CD4-positive, alpha-beta memory T cell (primary cell): ENCODE data around the gene MMP24OS. TPM values are rescaled to one million over a fixed set of nuclear protein-coding genes. Genes with fewer than 3 reads are reported as not detected.
A peak's percentile ranks its signal among the peaks of the same experiment; 100 is the strongest.
"Not testable (repeated sequence)": the region's sequence is repeated elsewhere in the genome, so short reads cannot be mapped to it uniquely, and the experiment has no call there.

Source experiments
- CTCF ChIA-PET: fragments of 350-600 bp; sonication (Branson Sonifier 250); formaldehyde crosslinking; loops from one replicate; lab custom pipeline; 2021; ENCODE audit warnings: inconsistent platforms; ENCODE audit not compliant: partially characterized antibody; lab: Charles Lee
- POLR2A ChIA-PET: fragments of 350-600 bp; sonication (Branson Sonifier 250); formaldehyde crosslinking; loops from one replicate; lab custom pipeline; 2021; ENCODE audit not compliant: partially characterized antibody; lab: Charles Lee
- DNase-seq, 5 donors: peaks; one replicate each; pipeline versions ENCODE4 v3.0.0 to v3.0.0-alpha.2; 2020 to 2022; ENCODE audit warnings: mixed read lengths in 1 of 5
- H3K27ac ChIP-seq: one replicate; pipeline ENCODE4 v1.7.0; 2013; ENCODE audit warnings: low read depth, low read length
- H3K27me3 ChIP-seq: 2 replicates; pipeline ENCODE4 v1.7.0; 2013; ENCODE audit warnings: mild to moderate bottlenecking, low read length, moderate library complexity; ENCODE audit not compliant: insufficient read depth
- H3K36me3 ChIP-seq: 2 replicates; pipeline ENCODE4 v1.7.0; 2013; ENCODE audit warnings: mild to moderate bottlenecking, low read length, moderate library complexity; ENCODE audit not compliant: insufficient read depth
- H3K4me1 ChIP-seq: 2 replicates; pipeline ENCODE4 v1.7.0; 2013; ENCODE audit warnings: mild to moderate bottlenecking, low read length, moderate library complexity; ENCODE audit not compliant: insufficient read depth
- H3K4me3 ChIP-seq, 2 donors: one replicate each; pipeline ENCODE4 v1.7.0; 2013; ENCODE audit warnings: low read length in 2 of 2, mild to moderate bottlenecking in 1 of 2
- H3K9me3 ChIP-seq, 2 donors: one replicate each; pipeline ENCODE4 v1.7.0; 2013; ENCODE audit warnings: low read length in 2 of 2, control low read depth in 1 of 2; ENCODE audit not compliant: control insufficient read depth in 1 of 2
- H3K27ac Mint-ChIP-seq, 7 donors: one replicate each; pipeline ENCODE4 v1.8.0; 2020 to 2021; ENCODE audit warnings: mixed read lengths in 7 of 7, mild to moderate bottlenecking in 6 of 7, inconsistent platforms in 3 of 7, moderate library complexity in 3 of 7
- H3K27me3 Mint-ChIP-seq, 2 donors: one replicate each; pipeline ENCODE4 v1.8.0; 2020 to 2021; ENCODE audit warnings: mixed read lengths in 2 of 2
- H3K36me3 Mint-ChIP-seq, 2 donors: one replicate each; pipeline ENCODE4 v1.8.0; 2020 to 2021; ENCODE audit warnings: mixed read lengths in 2 of 2, inconsistent platforms in 1 of 2, mild to moderate bottlenecking in 1 of 2
- H3K4me1 Mint-ChIP-seq, 4 donors: one replicate each; pipeline ENCODE4 v1.8.0; 2020 to 2021; ENCODE audit warnings: mixed read lengths in 4 of 4, mild to moderate bottlenecking in 1 of 4
- H3K4me3 Mint-ChIP-seq, 8 donors: one replicate each; pipeline ENCODE4 v1.8.0; 2020 to 2021; ENCODE audit warnings: mixed read lengths in 8 of 8, mild to moderate bottlenecking in 7 of 8, moderate library complexity in 6 of 8, inconsistent platforms in 3 of 8
- H3K9me3 Mint-ChIP-seq, 8 donors: one replicate each; pipeline ENCODE4 v1.8.0; 2020 to 2021; ENCODE audit warnings: mixed read lengths in 8 of 8, mild to moderate bottlenecking in 5 of 8, inconsistent platforms in 3 of 8, moderate library complexity in 1 of 8
- intact Hi-C: fragments of 100-400 bp; cut with micrococcal nuclease; formaldehyde crosslinking; loops from one replicate; pipeline ENCODE4 v1.15.1; 2023
- polyA plus RNA-seq, 2 donors: library from polyadenylated mRNA; unstranded; fragments of 300-500 nt; fragmentation: Illumina TruSeq; gene quantifications; one replicate each; pipeline ENCODE4 v1.2.3, GENCODE V29; 2021
- total RNA-seq, 2 experiments: library from RNA; stranded (reverse); gene quantifications; one replicate each; pipeline ENCODE4 v1.2.3, GENCODE V29; 2021

Gene MMP24OS
- total and polyA plus RNA-seq, 4 experiments from 2014 or later: 4.4 to 91.6 (median 47.0) TPM

DNA sequence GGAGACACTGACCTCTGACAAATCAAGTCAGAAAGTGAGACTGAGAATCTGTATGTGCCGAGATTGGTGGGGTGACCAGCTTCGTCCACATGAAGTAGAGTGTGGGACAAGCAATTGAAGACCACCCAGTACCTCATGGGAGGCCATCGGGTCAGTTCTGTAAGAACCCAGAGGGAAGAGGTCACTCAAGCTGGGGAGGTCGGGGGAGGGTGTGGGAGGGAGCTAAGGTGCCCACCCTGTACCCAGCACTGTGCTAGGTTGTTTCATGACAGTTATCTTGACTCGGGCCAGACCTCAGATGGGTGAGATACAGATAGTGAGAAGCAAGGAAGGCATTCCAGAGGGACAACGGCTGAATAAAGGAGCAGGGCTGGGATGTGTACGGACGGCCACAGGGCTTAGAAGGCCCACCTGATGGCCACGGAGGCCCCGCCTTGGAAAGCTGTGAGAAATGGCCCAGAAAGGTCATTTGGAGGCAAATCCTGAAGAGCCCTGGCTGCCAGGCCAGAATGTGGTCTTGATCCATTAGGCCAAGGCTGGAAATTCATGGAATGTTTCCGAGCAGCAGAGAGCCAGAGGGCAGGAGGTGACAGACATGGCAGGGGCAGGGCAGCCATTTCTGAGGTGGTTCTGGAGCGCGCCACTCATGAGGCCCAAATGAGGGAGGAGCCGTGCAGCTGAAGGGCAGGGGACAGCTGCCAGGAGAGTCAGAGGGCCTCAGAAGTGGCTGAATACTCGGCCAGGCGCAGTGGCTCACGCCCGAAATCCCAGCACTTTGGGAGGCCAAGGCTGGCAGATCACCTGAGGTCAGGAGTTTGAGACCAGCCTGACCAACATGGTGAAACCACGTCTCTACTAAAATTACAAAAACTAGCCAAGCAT is 7.7 kb downstream of the MMP24OS start:
- Mint-ChIP-seq H3K4me1 (peaks cover 8 to 14% (median 10%) of the 10 kb centered on the region in 4 donors), H3K9me3 (no peaks in the 10 kb centered on the region), H3K36me3 (peaks cover 25 to 30% of the 10 kb centered on the region in 2 donors), H3K27ac (peak overlapping the region in 2 of 7 donors; percentile 36 to 55), H3K4me3 (no peak overlapping the region), H3K27me3 (no peaks in the 10 kb centered on the region)
- H3K27ac ChIP-seq: no peak overlapping the region
- no peaks in the 10 kb centered on the region for H3K4me1 ChIP-seq
- peaks cover 13% of the 10 kb centered on the region for H3K36me3 ChIP-seq
- no peaks in the 10 kb centered on the region for H3K9me3 ChIP-seq
- H3K4me3 ChIP-seq: no peak overlapping the region
- H3K27me3 ChIP-seq: no peaks in the 10 kb centered on the region
- intact Hi-C loops: no loop called here
- CTCF ChIA-PET: interaction anchor here (0.5 to 1.2 kb wide), 2 partner anchors 174 to 318 kb away, joined by 3 to 9 read pairs; no protein-coding TSS in a partner anchor
- POLR2A ChIA-PET: interaction anchor here (1.1 kb wide), 1 partner anchor 18 kb away, joined by 3 read pairs; no protein-coding TSS in a partner anchor
- DNase-seq: no peak

DNA sequence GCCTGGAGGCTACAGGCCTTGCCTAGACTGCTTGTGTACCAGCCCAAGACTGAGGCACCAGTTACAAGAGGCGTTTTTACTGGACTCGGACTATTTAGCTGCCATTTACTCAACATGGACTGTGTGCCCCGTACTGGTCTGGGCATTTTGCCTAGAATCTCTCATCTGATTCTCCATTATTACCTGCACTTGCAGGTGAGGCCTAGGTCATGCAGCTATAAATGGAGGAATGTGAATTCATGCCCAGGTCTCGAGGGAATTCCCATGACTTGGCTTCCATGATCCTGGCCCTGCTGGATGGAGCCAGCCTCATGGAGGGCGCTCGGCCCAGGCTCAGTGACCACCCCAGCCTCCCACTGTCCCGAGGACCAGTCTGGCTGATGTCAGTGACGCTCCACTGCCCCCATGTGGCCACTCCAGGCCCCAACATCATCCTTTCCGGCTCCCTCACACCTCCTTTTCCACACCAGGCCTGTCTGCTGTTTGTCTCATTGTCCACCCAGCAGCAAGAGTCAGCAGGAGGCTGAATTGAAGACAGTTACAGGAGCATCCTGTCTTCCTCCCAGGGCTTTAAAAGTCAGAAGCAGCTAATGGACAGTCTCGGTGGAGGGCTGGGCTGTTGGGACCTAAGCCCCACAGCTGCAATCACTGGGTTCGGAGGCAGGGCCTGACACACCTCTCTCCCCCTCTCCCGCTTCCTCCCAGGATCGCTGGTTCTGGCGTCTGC is 8.7 kb downstream of the MMP24OS start:
- Mint-ChIP-seq H3K4me1 (peaks cover 6 to 14% (median 10%) of the 10 kb centered on the region in 4 donors), H3K36me3 (peaks cover 25 to 33% of the 10 kb centered on the region in 2 donors), H3K4me3 (no peak overlapping the region), H3K9me3 (no peaks in the 10 kb centered on the region), H3K27ac (peak overlapping the region in 2 of 7 donors; percentile 50 to 70), H3K27me3 (no peaks in the 10 kb centered on the region)
- Histone ChIP-seq H3K36me3 (peaks cover 10% of the 10 kb centered on the region), H3K4me1 (no peaks in the 10 kb centered on the region), H3K9me3 (no peaks in the 10 kb centered on the region), H3K4me3 (no peak overlapping the region), H3K27ac (no peak overlapping the region), H3K27me3 (no peaks in the 10 kb centered on the region)
- intact Hi-C loops: loop anchor here (1.0 to 2.0 kb wide), 2 partner anchors 124 to 435 kb away; no protein-coding TSS in a partner anchor
- DNase-seq: peak in 4 of 5 donors; percentile 28 to 44 (median 37)
- ChIA-PET CTCF (interaction anchor here (0.5 to 1.8 kb wide), 10 partner anchors 9 to 317 kb away, joined by 3 to 12 read pairs (median 4); partner anchors contain the start of genes EDEM2, EIF6 and MMP24OS), POLR2A (interaction anchor here (0.8 to 1.1 kb wide), 3 partner anchors 9 to 125 kb away, joined by 3 read pairs; partner anchors contain the start of gene MMP24OS)

DNA sequence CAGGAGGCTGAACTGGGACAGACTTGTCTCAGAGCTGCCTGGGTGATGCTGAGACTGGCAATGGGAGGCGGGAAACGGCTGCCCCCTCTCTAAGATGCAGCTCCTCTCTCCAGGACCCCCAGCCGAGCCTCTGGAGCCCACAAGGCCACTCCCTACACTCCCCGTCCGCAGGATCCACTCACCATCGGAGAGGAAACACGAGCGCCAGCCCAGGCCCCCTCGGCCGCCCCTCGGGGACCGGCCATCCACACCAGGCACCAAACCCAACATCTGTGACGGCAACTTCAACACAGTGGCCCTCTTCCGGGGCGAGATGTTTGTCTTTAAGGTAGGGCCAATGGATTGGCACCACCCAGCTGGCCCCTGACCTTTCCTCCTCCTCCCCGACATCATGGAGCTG is 10.8 kb downstream of the MMP24OS start:
- ChIA-PET POLR2A (interaction anchor here (1.0 kb wide), 1 partner anchor 15 kb away, joined by 3 read pairs; no protein-coding TSS in a partner anchor), CTCF (interaction anchor here (0.9 kb wide), 1 partner anchor 36 kb away, joined by 3 read pairs; no protein-coding TSS in a partner anchor)
- Mint-ChIP-seq H3K4me3 (no peak overlapping the region), H3K4me1 (peaks cover 5 to 19% (median 11%) of the 10 kb centered on the region in 4 donors), H3K27me3 (no peaks in the 10 kb centered on the region), H3K27ac (no peak overlapping the region), H3K36me3 (peaks cover 35 to 42% of the 10 kb centered on the region in 2 donors), H3K9me3 (no peaks in the 10 kb centered on the region)
- intact Hi-C loops: no loop called here
- DNase-seq: no peak
- H3K27ac ChIP-seq: no peak overlapping the region
- H3K27me3 ChIP-seq: no peaks in the 10 kb centered on the region
- peaks cover 17% of the 10 kb centered on the region for H3K36me3 ChIP-seq
- no peak overlapping the region for H3K4me3 ChIP-seq
- H3K9me3 ChIP-seq: no peaks in the 10 kb centered on the region
- no peaks in the 10 kb centered on the region for H3K4me1 ChIP-seq

DNA sequence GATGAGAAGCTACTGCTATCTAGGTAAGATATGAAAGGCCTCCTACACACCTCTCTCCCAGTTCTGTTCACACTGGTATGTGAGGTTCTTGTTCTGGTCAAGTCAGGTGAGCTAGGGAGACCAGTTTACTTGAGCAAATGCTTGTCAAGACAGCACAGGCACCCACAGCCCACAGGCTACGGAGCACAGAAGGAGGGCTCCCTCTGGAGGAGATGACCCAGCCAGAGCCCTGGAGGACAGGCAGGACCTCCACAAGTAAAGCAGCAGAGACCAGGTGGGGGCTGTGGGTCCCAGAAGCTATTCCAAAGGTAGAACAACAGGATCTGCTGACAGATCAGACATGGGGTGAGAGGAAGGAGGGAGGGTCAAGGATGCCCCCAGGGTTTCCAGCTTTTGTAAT is 13.2 kb downstream of the MMP24OS start:
- Mint-ChIP-seq H3K27me3 (no peaks in the 10 kb centered on the region), H3K27ac (peak overlapping the region in 1 of 7 donors; percentile 12)
- CTCF ChIA-PET: interaction anchor here (0.7 to 1.0 kb wide), 3 partner anchors 29 to 168 kb away, joined by 4 read pairs; no protein-coding TSS in a partner anchor

DNA sequence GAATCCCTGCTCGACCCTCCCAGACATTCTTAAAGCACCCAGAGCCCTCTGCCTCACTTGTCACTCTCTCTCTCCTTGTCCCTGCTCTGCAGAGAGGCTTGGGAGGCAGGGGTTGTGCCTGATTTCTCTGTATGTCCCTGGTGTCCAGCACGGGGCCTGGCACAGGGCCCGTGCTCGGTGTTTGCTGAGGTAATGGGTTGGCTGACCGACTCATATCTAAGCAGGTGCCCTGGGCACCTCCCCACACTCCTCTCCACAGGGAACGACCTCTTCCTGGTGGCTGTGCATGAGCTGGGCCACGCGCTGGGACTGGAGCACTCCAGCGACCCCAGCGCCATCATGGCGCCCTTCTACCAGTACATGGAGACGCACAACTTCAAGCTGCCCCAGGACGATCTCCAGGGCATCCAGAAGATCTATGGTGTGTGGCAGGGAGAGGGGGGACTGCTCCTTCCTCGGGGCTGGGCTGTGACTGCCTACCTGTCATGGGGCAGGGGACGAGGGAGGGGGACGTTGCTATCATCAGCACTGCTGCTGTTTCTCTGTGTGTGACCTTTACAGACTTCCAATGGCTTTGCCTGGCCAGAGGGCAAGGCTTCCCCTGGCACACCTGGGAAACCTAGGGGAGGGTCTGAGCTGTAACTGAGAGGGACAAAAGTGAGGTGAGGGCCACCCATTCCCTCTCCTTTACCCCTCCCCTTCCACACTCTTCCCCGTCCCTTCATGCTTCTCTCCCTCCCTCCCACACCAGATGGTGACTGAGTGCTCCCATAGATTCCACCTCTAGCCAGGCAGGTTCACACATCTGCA is 14.2 kb downstream of the MMP24OS start:
- Mint-ChIP-seq H3K27ac (peak overlapping the region in 2 of 7 donors; percentile 66 to 73), H3K27me3 (no peaks in the 10 kb centered on the region), H3K4me3 (no peak overlapping the region), H3K36me3 (peaks cover 29 to 39% of the 10 kb centered on the region in 2 donors), H3K9me3 (no peaks in the 10 kb centered on the region), H3K4me1 (peaks cover 2 to 10% (median 7%) of the 10 kb centered on the region in 4 donors)
- ChIA-PET CTCF (interaction anchor here (0.7 to 1.0 kb wide), 3 partner anchors 30 to 167 kb away, joined by 4 read pairs; no protein-coding TSS in a partner anchor), POLR2A (no interaction called here)
- Histone ChIP-seq H3K4me3 (no peak overlapping the region), H3K27ac (no peak overlapping the region), H3K9me3 (no peaks in the 10 kb centered on the region), H3K4me1 (no peaks in the 10 kb centered on the region), H3K36me3 (peaks cover 23% of the 10 kb centered on the region), H3K27me3 (no peaks in the 10 kb centered on the region)
- intact Hi-C loops: no loop called here
- no peak for DNase-seq

More for the DNA sequence above, 13.2 kb downstream of the MMP24OS start:
- POLR2A ChIA-PET: no interaction called here
- Mint-ChIP-seq H3K4me3 (no peak overlapping the region), H3K36me3 (peaks cover 31 to 38% of the 10 kb centered on the region in 2 donors), H3K9me3 (no peaks in the 10 kb centered on the region), H3K4me1 (peaks cover 5 to 17% (median 8%) of the 10 kb centered on the region in 4 donors)
- Histone ChIP-seq H3K36me3 (peaks cover 17% of the 10 kb centered on the region), H3K9me3 (no peaks in the 10 kb centered on the region), H3K4me3 (no peak overlapping the region), H3K27ac (no peak overlapping the region), H3K27me3 (no peaks in the 10 kb centered on the region), H3K4me1 (no peaks in the 10 kb centered on the region)
- no peak for DNase-seq
- intact Hi-C loops: no loop called here

DNA sequence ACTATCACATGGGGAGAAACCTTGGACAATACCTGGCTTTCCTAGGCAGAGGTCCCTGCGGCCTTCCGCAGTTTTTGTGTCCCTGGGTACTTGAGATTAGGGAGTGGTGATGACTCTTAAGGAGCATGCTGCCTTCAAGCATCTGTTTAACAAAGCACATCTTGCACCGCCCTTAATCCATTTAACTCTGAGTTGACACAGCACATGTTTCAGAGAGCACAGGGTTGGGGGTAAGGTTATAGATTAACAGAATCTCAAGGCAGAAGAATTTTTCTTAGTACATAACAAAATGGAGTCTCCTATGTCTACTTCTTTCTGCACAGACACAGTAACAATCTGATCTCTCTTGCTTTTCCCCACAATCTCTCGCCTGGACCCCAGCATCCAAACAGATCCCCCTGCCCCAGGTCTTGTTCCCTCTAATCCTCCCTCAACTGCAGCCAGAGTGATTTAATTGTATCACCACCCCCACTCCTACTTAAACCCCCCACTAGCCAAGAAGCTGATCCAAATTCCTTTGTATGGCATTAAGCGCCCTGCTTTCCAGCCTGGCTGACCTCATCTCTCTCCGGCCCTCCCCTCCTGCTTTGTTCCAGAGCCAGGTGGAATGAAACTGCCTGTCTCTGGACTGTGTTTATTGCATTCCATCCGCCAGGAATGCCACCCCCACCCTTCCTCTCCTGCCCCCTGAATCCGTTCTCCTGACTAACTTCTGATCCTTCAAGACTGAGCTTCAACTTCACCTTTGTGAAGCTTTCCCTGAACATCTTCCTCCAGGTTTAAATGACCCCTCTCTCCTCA is 15.0 kb downstream of the MMP24OS start:
- peaks cover 21% of the 10 kb centered on the region for H3K36me3 ChIP-seq
- H3K9me3 Mint-ChIP-seq, H3K27me3 ChIP-seq, H3K9me3 ChIP-seq, H3K4me3 Mint-ChIP-seq, CTCF ChIA-PET, H3K4me1 Mint-ChIP-seq, H3K27me3 Mint-ChIP-seq, H3K4me1 ChIP-seq, DNase-seq, intact Hi-C loops, H3K4me3 ChIP-seq, H3K27ac ChIP-seq, POLR2A ChIA-PET: not testable (repeated sequence)
- peak overlapping the region in 1 of 7 donors; percentile 69 for H3K27ac Mint-ChIP-seq
- peaks cover 32 to 41% of the 10 kb centered on the region in 2 donors for H3K36me3 Mint-ChIP-seq
